CD4-positive, alpha-beta T cell (primary cell): Measurements from ENCODE around the gene FUT6. TPM values are rescaled to one million over a fixed set of nuclear protein-coding genes. Genes with fewer than 3 reads are reported as not detected.

Experiments
- ATAC-seq: fragments of 200-7000 bp; cut with Tn5 transposase; one replicate; pipeline ENCODE4 v1.10.0; 2022; ENCODE audit warnings: mild to moderate bottlenecking; ENCODE audit not compliant: poor library complexity
- CTCF ChIA-PET: fragments of 350-600 bp; sonication (Branson Sonifier 250); formaldehyde crosslinking; loops from one replicate; lab custom pipeline; 2021; ENCODE audit warnings: antibody characterized with exemption, inconsistent platforms; lab: Charles Lee
- POLR2A ChIA-PET: fragments of 350-600 bp; sonication (Branson Sonifier 250); formaldehyde crosslinking; loops from one replicate; lab custom pipeline; 2021; ENCODE audit warnings: antibody characterized with exemption, inconsistent platforms; lab: Charles Lee
- DNase-seq, 14 experiments: peaks; one replicate each; pipeline ENCODE4 v3.0.0-alpha.2; 2013 to 2020; ENCODE audit warnings: mixed read lengths in 2 of 14
- H3K27ac ChIP-seq, 2 donors: one replicate each; pipeline versions ENCODE4 v1.5.1 to v1.7.0; 2013; ENCODE audit warnings: low read length in 2 of 2, low read depth in 1 of 2, mild to moderate bottlenecking in 1 of 2
- H3K27me3 ChIP-seq, 2 experiments: 1 replicate in 1 of 2; 2 replicates in 1 of 2; pipeline versions ENCODE4 v1.6.1 to v1.7.0; 2013; ENCODE audit warnings: low read length in 2 of 2, control low read depth in 1 of 2, mild to moderate bottlenecking in 1 of 2, moderate library complexity in 1 of 2; ENCODE audit not compliant: insufficient read depth in 2 of 2, control insufficient read depth in 1 of 2
- H3K36me3 ChIP-seq: one replicate; pipeline ENCODE4 v1.6.1; 2013; ENCODE audit warnings: low read length, control low read depth; ENCODE audit not compliant: insufficient read depth
- H3K4me1 ChIP-seq: one replicate; pipeline ENCODE4 v1.6.1; 2013; ENCODE audit warnings: low read length, control low read depth; ENCODE audit not compliant: insufficient read depth
- H3K4me3 ChIP-seq: one replicate; pipeline ENCODE4 v1.5.1; 2013; ENCODE audit warnings: mild to moderate bottlenecking, low read length, moderate library complexity
- H3K9me3 ChIP-seq, 2 experiments: 1 replicate in 1 of 2; 2 replicates in 1 of 2; pipeline versions ENCODE4 v1.6.1 to v1.7.0; 2013; ENCODE audit warnings: low read length in 2 of 2, mild to moderate bottlenecking in 2 of 2, control low read depth in 1 of 2, moderate library complexity in 1 of 2; ENCODE audit not compliant: control insufficient read depth in 1 of 2, insufficient read depth in 1 of 2
- H3K27ac Mint-ChIP-seq: one replicate; pipeline ENCODE4 v1.8.0; 2020; ENCODE audit warnings: mixed read lengths
- H3K27me3 Mint-ChIP-seq: one replicate; pipeline ENCODE4 v1.8.0; 2021; ENCODE audit warnings: mixed read lengths
- H3K36me3 Mint-ChIP-seq: one replicate; pipeline ENCODE4 v1.8.0; 2021; ENCODE audit warnings: low read depth, mixed read lengths
- H3K4me1 Mint-ChIP-seq: one replicate; pipeline ENCODE4 v1.8.0; 2021; ENCODE audit warnings: low read depth, mixed read lengths
- H3K4me3 Mint-ChIP-seq: one replicate; pipeline ENCODE4 v1.8.0; 2020; ENCODE audit warnings: mild to moderate bottlenecking, mixed read lengths
- H3K9me3 Mint-ChIP-seq: one replicate; pipeline ENCODE4 v1.8.0; 2020; ENCODE audit warnings: mixed read lengths
- intact Hi-C, 2 experiments: fragments of 100-400 bp; cut with DNase I in 1 of 2; cut with micrococcal nuclease in 1 of 2; formaldehyde crosslinking; loops; one replicate each; pipeline versions ENCODE4 v1.15.1 to v1.9.0; 2023 to 2025; cut with DNase I, micrococcal nuclease
- total RNA-seq, 174 experiments: library from RNA in 2 of 174; stranded (reverse) in 2 of 174; gene quantifications; one replicate each; pipeline ENCODE4 v1.2.3 and lab custom pipeline; 2021 to 2026
- TF ChIP-seq, protein P1 (sequence below): fragments of 200-600 bp; IDR thresholded peaks from one replicate; pipeline ENCODE4 v1.8.0; 2022; ENCODE audit warnings: antibody characterized with exemption, mild to moderate bottlenecking

FUT6 gene
- total RNA-seq, 2 experiments from 2014 or later: 0.17 TPM; not detected in 1

DNA sequence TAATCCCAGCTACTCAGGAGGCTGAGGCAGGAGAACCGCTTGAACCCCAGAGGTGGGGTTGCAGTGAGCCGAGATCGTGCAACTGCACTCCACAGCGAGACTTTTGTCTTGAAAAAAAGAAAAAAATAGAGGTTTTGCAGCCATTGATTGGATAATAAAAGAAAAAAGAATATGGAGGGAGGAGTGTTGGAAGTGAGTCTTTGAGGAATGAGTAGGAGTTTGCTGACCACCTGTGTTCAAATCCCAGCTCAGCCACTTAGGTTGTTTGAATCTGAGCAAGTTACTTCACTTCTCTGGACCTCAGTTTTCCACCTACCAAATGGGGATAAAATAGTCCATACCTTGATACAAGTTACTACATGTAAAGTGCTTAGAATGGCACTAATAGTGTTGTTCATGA, 28.4 kb downstream of the FUT6 start:
- no peaks in the 10 kb centered on the region for H3K4me1 Mint-ChIP-seq
- Histone ChIP-seq H3K4me1 (no peaks in the 10 kb centered on the region), H3K27ac (no peak overlapping the region), H3K4me3 (no peak overlapping the region), H3K9me3 (peaks cover 0 to 4% of the 10 kb centered on the region in 2 experiments), H3K27me3 (no peaks in the 10 kb centered on the region), H3K36me3 (no peaks in the 10 kb centered on the region)
- H3K9me3 Mint-ChIP-seq: no peaks in the 10 kb centered on the region
- H3K36me3 Mint-ChIP-seq: no peaks in the 10 kb centered on the region
- DNase-seq (no peak), ATAC-seq (no peak)
- H3K27ac Mint-ChIP-seq: no peak overlapping the region
- TF ChIP-seq, protein P1, sequence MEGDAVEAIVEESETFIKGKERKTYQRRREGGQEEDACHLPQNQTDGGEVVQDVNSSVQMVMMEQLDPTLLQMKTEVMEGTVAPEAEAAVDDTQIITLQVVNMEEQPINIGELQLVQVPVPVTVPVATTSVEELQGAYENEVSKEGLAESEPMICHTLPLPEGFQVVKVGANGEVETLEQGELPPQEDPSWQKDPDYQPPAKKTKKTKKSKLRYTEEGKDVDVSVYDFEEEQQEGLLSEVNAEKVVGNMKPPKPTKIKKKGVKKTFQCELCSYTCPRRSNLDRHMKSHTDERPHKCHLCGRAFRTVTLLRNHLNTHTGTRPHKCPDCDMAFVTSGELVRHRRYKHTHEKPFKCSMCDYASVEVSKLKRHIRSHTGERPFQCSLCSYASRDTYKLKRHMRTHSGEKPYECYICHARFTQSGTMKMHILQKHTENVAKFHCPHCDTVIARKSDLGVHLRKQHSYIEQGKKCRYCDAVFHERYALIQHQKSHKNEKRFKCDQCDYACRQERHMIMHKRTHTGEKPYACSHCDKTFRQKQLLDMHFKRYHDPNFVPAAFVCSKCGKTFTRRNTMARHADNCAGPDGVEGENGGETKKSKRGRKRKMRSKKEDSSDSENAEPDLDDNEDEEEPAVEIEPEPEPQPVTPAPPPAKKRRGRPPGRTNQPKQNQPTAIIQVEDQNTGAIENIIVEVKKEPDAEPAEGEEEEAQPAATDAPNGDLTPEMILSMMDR: no peak
- CTCF ChIA-PET: no interaction called here
- no peak overlapping the region for H3K4me3 Mint-ChIP-seq
- POLR2A ChIA-PET: interaction anchor here (1.5 kb wide), 1 partner anchor 17 kb away, joined by 5 read pairs; no protein-coding TSS in a partner anchor
- no peaks in the 10 kb centered on the region for H3K27me3 Mint-ChIP-seq
- intact Hi-C loops: no loop called here

DNA sequence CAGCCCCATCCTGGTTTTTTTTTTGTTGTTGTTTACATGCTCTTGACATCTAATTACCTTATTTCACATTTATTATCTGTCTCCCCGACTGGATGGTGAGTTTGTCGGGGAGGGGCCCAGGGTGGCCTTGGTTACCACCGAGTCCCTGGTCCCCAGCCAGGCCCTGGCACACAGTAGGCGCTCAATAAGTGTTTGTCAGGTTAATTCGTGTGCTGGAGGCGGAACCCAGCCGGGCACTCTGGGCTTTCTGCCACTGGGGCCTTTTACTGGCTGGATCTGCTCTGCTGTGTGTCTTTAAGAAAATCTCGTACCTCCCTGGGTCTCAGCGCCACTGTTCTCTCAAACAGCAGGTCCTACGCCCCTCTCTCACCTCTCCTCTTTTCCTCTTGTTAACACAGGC, 30.0 kb downstream of the FUT6 start:
- intact Hi-C loops: loop anchor here in 1 of 2 experiments (5.0 kb wide), 1 partner anchor 168 kb away; the partner anchor contains the start of gene RANBP3
- TF ChIP-seq, protein P1: no peak
- Mint-ChIP-seq H3K9me3 (no peaks in the 10 kb centered on the region), H3K4me1 (peaks cover 1% of the 10 kb centered on the region), H3K27ac (no peak overlapping the region), H3K4me3 (no peak overlapping the region), H3K27me3 (no peaks in the 10 kb centered on the region), H3K36me3 (no peaks in the 10 kb centered on the region)
- ATAC-seq (no peak), DNase-seq (peak in 1 of 14 experiments; percentile 16)
- Histone ChIP-seq H3K27ac (no peak overlapping the region), H3K9me3 (peaks cover 0 to 10% of the 10 kb centered on the region in 2 experiments), H3K27me3 (no peaks in the 10 kb centered on the region), H3K36me3 (no peaks in the 10 kb centered on the region), H3K4me1 (peaks cover 10% of the 10 kb centered on the region), H3K4me3 (no peak overlapping the region)
- ChIA-PET POLR2A (no interaction called here), CTCF (no interaction called here)

DNA sequence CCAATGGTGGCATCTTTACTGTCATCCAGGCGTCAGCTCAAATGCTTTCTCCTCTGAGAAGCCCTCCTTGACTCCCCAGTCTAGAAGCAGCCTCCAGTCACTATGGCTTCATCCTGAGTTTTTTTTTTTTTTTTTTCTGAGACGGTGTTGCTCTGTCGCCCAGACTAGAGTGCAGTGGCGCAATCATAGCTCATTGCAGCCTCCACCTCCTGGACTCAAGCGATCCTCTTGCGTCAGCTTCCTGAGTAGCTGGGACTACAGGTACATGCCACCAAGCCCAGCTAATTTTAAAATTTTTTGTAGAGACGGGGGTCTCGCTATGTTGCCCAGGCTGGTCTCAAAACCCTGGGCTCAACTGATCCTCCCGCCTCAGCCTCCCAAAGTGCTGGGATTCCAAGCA, 30.4 kb downstream of the FUT6 start:
- POLR2A ChIA-PET: interaction anchor here (0.7 kb wide), 1 partner anchor 164 kb away, joined by 3 read pairs; no protein-coding TSS in a partner anchor

More for the DNA sequence above, 30.4 kb downstream of the FUT6 start:
- H3K4me1 Mint-ChIP-seq: peaks cover 5% of the 10 kb centered on the region
- no peaks in the 10 kb centered on the region for H3K36me3 Mint-ChIP-seq
- Histone ChIP-seq H3K4me3 (no peak overlapping the region), H3K27ac (no peak overlapping the region), H3K36me3 (no peaks in the 10 kb centered on the region), H3K4me1 (peaks cover 14% of the 10 kb centered on the region), H3K9me3 (peaks cover 0 to 10% of the 10 kb centered on the region in 2 experiments), H3K27me3 (no peaks in the 10 kb centered on the region)
- H3K9me3 Mint-ChIP-seq: no peaks in the 10 kb centered on the region
- TF ChIP-seq, protein P1: no peak
- ATAC-seq (no peak), DNase-seq (peak in 1 of 14 experiments; percentile 13)
- H3K27ac Mint-ChIP-seq: no peak overlapping the region
- H3K27me3 Mint-ChIP-seq: no peaks in the 10 kb centered on the region
- H3K4me3 Mint-ChIP-seq: no peak overlapping the region
- CTCF ChIA-PET: interaction anchor here (0.5 to 1.1 kb wide), 2 partner anchors 213 to 492 kb away, joined by 4 read pairs; no protein-coding TSS in a partner anchor
- intact Hi-C loops: loop anchor here in 1 of 2 experiments (5.0 kb wide), 1 partner anchor 168 kb away; the partner anchor contains the start of gene RANBP3
